Endothelial cell of umbilical vein (primary cell): ENCODE results near the gene FAM185A. TPM values are rescaled to one million over a fixed set of nuclear protein-coding genes. Genes with fewer than 3 reads are reported as not detected.

Experiments used
- BruUV-seq: library from RNA; stranded (reverse); fragments of 400-500 nt; replicated peaks from 2 replicates; lab custom pipeline; 2021; lab: Mats Ljungman, UMichigan
- CTCF ChIA-PET: fragments of 300-600, 350-600 bp; sonication (Branson Sonifier 250); formaldehyde crosslinking; loops from one replicate; lab custom pipeline; 2021; ENCODE audit warnings: antibody characterized with exemption, inconsistent platforms; lab: Charles Lee
- POLR2A ChIA-PET: fragments of 300-600, 350-600 bp; sonication (Branson Sonifier 250); formaldehyde crosslinking; loops from one replicate; lab custom pipeline; 2021; ENCODE audit warnings: antibody characterized with exemption, inconsistent platforms; lab: Charles Lee
- DNase-seq: peaks from one replicate; pipeline ENCODE4 v3.0.0-alpha.2; 2011; ENCODE audit warnings: low read depth, low spot score
- FAIRE-seq: peaks from 2 replicates; lab custom pipeline; 2011; peaks lifted over from hg19 to GRCh38; lab: Jason Lieb, UNC
- H2AFZ ChIP-seq: 2 replicates; pipeline ENCODE4 v1.6.0; 2012; ENCODE audit warnings: low read depth, low read length, control low read depth, inconsistent platforms
- H3K27ac ChIP-seq: 2 replicates; pipeline ENCODE4 v1.5.1; 2011; ENCODE audit warnings: low read depth, mild to moderate bottlenecking, control low read depth, low read length, moderate library complexity; ENCODE audit not compliant: insufficient read depth
- H3K27me3 ChIP-seq, 2 experiments: 2 replicates each; pipeline versions ENCODE4 v1.6.0 to v1.6.1; 2011; ENCODE audit warnings: low read length in 2 of 2, mixed read lengths in 1 of 2; ENCODE audit not compliant: control insufficient read depth in 2 of 2, insufficient read depth in 2 of 2
- H3K36me3 ChIP-seq, 2 experiments: 2 replicates in 1 of 2; 3 replicates in 1 of 2; pipeline ENCODE4 v1.5.1; 2011; ENCODE audit warnings: low read length in 2 of 2, mild to moderate bottlenecking in 1 of 2, moderate library complexity in 1 of 2; ENCODE audit not compliant: control insufficient read depth in 2 of 2, insufficient read depth in 2 of 2; ENCODE audit errors: extremely low read depth in 1 of 2
- H3K4me1 ChIP-seq: 3 replicates; pipeline ENCODE4 v1.5.1; 2011; ENCODE audit warnings: mild to moderate bottlenecking, low read length; ENCODE audit not compliant: control insufficient read depth, insufficient read depth; ENCODE audit errors: extremely low read depth
- H3K4me2 ChIP-seq: 2 replicates; pipeline ENCODE4 v1.6.1; 2011; ENCODE audit warnings: low read length, control low read depth, mixed read lengths; ENCODE audit not compliant: insufficient read depth
- H3K4me3 ChIP-seq, 3 experiments: fragments of 200-600 bp in 1 of 3; sonication (generic), shearing (Covaris generic) in 1 of 3; replicated peaks in 1 of 3; 2 replicates each; pipeline ENCODE4 v1.5.1; 2011 to 2016; ENCODE audit warnings: control low read depth in 3 of 3, low read length in 3 of 3, mild to moderate bottlenecking in 2 of 3, inconsistent platforms in 1 of 3, low read depth in 1 of 3, moderate library complexity in 1 of 3; ENCODE audit not compliant: insufficient read depth in 1 of 3
- H3K79me2 ChIP-seq: 2 replicates; pipeline ENCODE4 v1.6.0; 2012; ENCODE audit warnings: low read length, inconsistent platforms; ENCODE audit not compliant: control insufficient read depth, insufficient read depth
- H3K9ac ChIP-seq: replicated peaks from 2 replicates; pipeline ENCODE3; 2011; ENCODE audit warnings: low read length, control low read depth; ENCODE audit not compliant: insufficient read depth; ENCODE audit errors: extremely low read depth
- H3K9me1 ChIP-seq: replicated peaks from 3 replicates; pipeline ENCODE4 v1.6.0; 2011; ENCODE audit warnings: mild to moderate bottlenecking, low read length; ENCODE audit not compliant: control insufficient read depth, insufficient read depth; ENCODE audit errors: extremely low read depth
- H3K9me3 ChIP-seq: replicated peaks from 2 replicates; pipeline ENCODE4 v1.5.1; 2012; ENCODE audit warnings: low read length, inconsistent platforms; ENCODE audit not compliant: control insufficient read depth, insufficient read depth
- H4K20me1 ChIP-seq: replicated peaks from 2 replicates; pipeline ENCODE3; 2011; ENCODE audit warnings: mild to moderate bottlenecking, low read length; ENCODE audit not compliant: control insufficient read depth, insufficient read depth; ENCODE audit errors: extremely low read depth
- CTCF ChIP-seq, 2 donors: IDR thresholded peaks; 1 replicate in 1 of 2; 2 replicates in 1 of 2; pipeline ENCODE4 v1.5.1; 2011; ENCODE audit warnings: low read length in 2 of 2, mild to moderate bottlenecking in 2 of 2, moderate library complexity in 2 of 2, control low read depth in 1 of 2, inconsistent platforms in 1 of 2, low read depth in 1 of 2; ENCODE audit not compliant: insufficient read depth in 1 of 2; ENCODE audit errors: extremely low read depth in 1 of 2
- EZH2 ChIP-seq: IDR thresholded peaks from 2 replicates; pipeline ENCODE4 v1.6.1; 2012; ENCODE audit warnings: borderline replicate concordance, low read depth, mild to moderate bottlenecking, moderate library complexity, low read length, inconsistent platforms; ENCODE audit not compliant: severe bottlenecking
- FOS ChIP-seq: IDR thresholded peaks from 2 replicates; pipeline ENCODE4 v1.6.1; 2011; ENCODE audit warnings: mild to moderate bottlenecking, low read length, moderate library complexity, borderline replicate concordance; ENCODE audit not compliant: insufficient read depth
- GATA2 ChIP-seq: IDR thresholded peaks from 2 replicates; pipeline ENCODE4 v1.7.0; 2011; ENCODE audit warnings: low read depth, mild to moderate bottlenecking, moderate library complexity, mixed read lengths, low read length; ENCODE audit not compliant: insufficient read length, insufficient read depth
- JUN ChIP-seq: IDR thresholded peaks from 2 replicates; pipeline ENCODE4 v1.6.1; 2011; ENCODE audit warnings: borderline replicate concordance, low read depth; ENCODE audit not compliant: insufficient read length, insufficient read depth
- MAX ChIP-seq: IDR thresholded peaks from 2 replicates; pipeline ENCODE4 v1.6.1; 2011; ENCODE audit not compliant: insufficient read depth, insufficient read length
- MYC ChIP-seq: IDR thresholded peaks from one replicate; pipeline ENCODE4 v1.6.1; 2011; ENCODE audit warnings: mild to moderate bottlenecking, low read depth, low read length
- POLR2A ChIP-seq: IDR thresholded peaks from 2 replicates; pipeline ENCODE4 v1.6.1; 2012; ENCODE audit warnings: low read depth, mild to moderate bottlenecking, control low read depth, low read length
- POLR2AphosphoS5 ChIP-seq: IDR thresholded peaks from 2 replicates; pipeline ENCODE4 v1.6.1; 2012; ENCODE audit warnings: low read depth, mild to moderate bottlenecking, control low read depth, low read length, moderate library complexity; ENCODE audit not compliant: insufficient read depth
- dilution Hi-C: fragments of 300-500 bp; cut with MboI; formaldehyde crosslinking; loops from one replicate; pipeline ENCODE4 v1.15.0; 2019; ENCODE audit warnings: low sequenced_read_pairs; ENCODE audit not compliant: extremely low pct_ligation_motif_present
- intact Hi-C: fragments of 100-400 bp; cut with micrococcal nuclease; formaldehyde crosslinking; loops from one replicate; pipeline ENCODE4 v1.10.0; 2022
- polyA plus RNA-seq, 4 experiments: library from polyadenylated mRNA; depleted of rRNA in 3 of 4; stranded (reverse) in 3 of 4; unstranded in 1 of 4; fragments of >200 nt; gene quantifications; 2 replicates each; pipeline versions ENCODE4 v1.2.1 to v1.2.3, GENCODE V29; 2011 to 2012; ENCODE audit warnings: missing spikeins in 1 of 4
- total RNA-seq: library from RNA; stranded (reverse); gene quantifications from 2 replicates; pipeline ENCODE4 v1.2.3, GENCODE V29; 2021

Gene FAM185A
- total and polyA plus RNA-seq, 2 donors (not counting 3 experiments of a cell fraction or from before 2014, with no cell fraction given), result 5.4 to 7.6 TPM

- Histone ChIP-seq H3K4me3 (no peak overlapping the region), H3K36me3 (no peaks in the 10 kb centered on the region), H4K20me1 (no peaks in the 10 kb centered on the region), H3K4me2 (no peak overlapping the region), H3K79me2 (no peaks in the 10 kb centered on the region), H3K9ac (no peak overlapping the region), H3K9me1 (no peaks in the 10 kb centered on the region), H3K27ac (no peak overlapping the region), H2AFZ (no peak overlapping the region), H3K27me3 (no peaks in the 10 kb centered on the region), H3K9me3 (no peaks in the 10 kb centered on the region), H3K4me1 (no peaks in the 10 kb centered on the region)
- CTCF ChIA-PET, result interaction anchor here (1.3 kb wide), 1 partner anchor 255 kb away, joined by 5 read pairs; no protein-coding TSS in a partner anchor
- no peak for DNase-seq
- no TSS peak for BruUV-seq
- no peak for TF ChIP-seq FOS
- no peak for TF ChIP-seq CTCF (IDR thresholded peaks at IDR 0.05; ENCODE audit: extremely low read depth in 1 of 2, insufficient read depth in 1 of 2, low read depth in 1 of 2, low read length in 2 of 2)
- no peak for TF ChIP-seq POLR2AphosphoS5
- no peak for TF ChIP-seq EZH2
- intact Hi-C loops, result no loop called here
- FAIRE-seq, result no peak
- POLR2A ChIA-PET, result no interaction called here
- dilution Hi-C loops, result no loop called here
These were observed 57.8 kb downstream of the FAM185A start for GRCh38 chr7:102806613-102807012.

- no peak overlapping the region for H3K4me2 ChIP-seq
- H3K79me2 ChIP-seq, result no peaks in the 10 kb centered on the region
- H3K4me3 ChIP-seq, result no peak overlapping the region
- no peaks in the 10 kb centered on the region for H3K27me3 ChIP-seq
- DNase-seq (no peak), FAIRE-seq (no peak)
- no peak overlapping the region for H2AFZ ChIP-seq
- BruUV-seq, result no TSS peak
- dilution Hi-C loops (no loop called here), intact Hi-C loops (no loop called here)
- no peaks in the 10 kb centered on the region for H3K9me3 ChIP-seq
- CTCF ChIA-PET, result interaction anchor here (1.3 to 1.8 kb wide), 3 partner anchors 9 to 264 kb away, joined by 3 to 16 read pairs (median 6); partner anchors contain the start of genes ARMC10 and FBXL13
- TF ChIP-seq GATA2 (no peak), JUN (no peak), POLR2A (no peak), EZH2 (no peak), FOS (no peak), CTCF (IDR thresholded peaks at IDR 0.05; ENCODE audit: extremely low read depth in 1 of 2, insufficient read depth in 1 of 2, low read depth in 1 of 2, low read length in 2 of 2) (no peak), MAX (no peak), POLR2AphosphoS5 (no peak), MYC (no peak)
- no peak overlapping the region for H3K27ac ChIP-seq
- POLR2A ChIA-PET, result no interaction called here
- H3K9ac ChIP-seq, result no peak overlapping the region
- H3K9me1 ChIP-seq, result no peaks in the 10 kb centered on the region
- peaks cover 26% of the 10 kb centered on the region for H3K4me1 ChIP-seq
- H3K36me3 ChIP-seq, result no peaks in the 10 kb centered on the region
- no peaks in the 10 kb centered on the region for H4K20me1 ChIP-seq
These were observed 62.1 kb downstream of the FAM185A start for GRCh38 chr7:102810916-102811315.
